K562 (cell line): Measurements from ENCODE around the gene NFATC4. TPM values are rescaled to one million over a fixed set of nuclear protein-coding genes. Genes with fewer than 3 reads are reported as not detected.

Experiments
- ATAC-seq: fragments of 200-7000 bp; cut with Tn5 transposase; 3 replicates; pipeline ENCODE4 v1.9.1; 2020; ENCODE audit warnings: moderate library complexity
- BruUV-seq: library from RNA; stranded (reverse); fragments of 400-500 nt; replicated peaks from 2 replicates; lab custom pipeline; 2021; lab: Mats Ljungman, UMichigan
- CTCF ChIA-PET: fragments of 300-600 bp; formaldehyde crosslinking; extraction: SDS; loops from one replicate; lab custom pipeline; 2021; ENCODE audit warnings: low intra/inter-chr PET ratio; lab: Yijun Ruan, JAX
- POLR2A ChIA-PET: fragments of 300-600, 350-650 bp; sonication (Branson Sonifier 250); formaldehyde crosslinking; extraction: SDS; loops from one replicate; lab custom pipeline; 2021; ENCODE audit warnings: antibody characterized with exemption, inconsistent platforms; lab: Yijun Ruan, JAX
- DNase-seq, 4 experiments: peaks; one replicate each; pipeline versions ENCODE4 v3.0.0 to v3.0.0-alpha.2; 2011 to 2018; ENCODE audit warnings: low spot score in 3 of 4, mixed read lengths in 3 of 4; ENCODE audit errors: extremely low read depth in 1 of 4
- FAIRE-seq: peaks from 2 replicates; lab custom pipeline; 2011; peaks lifted over from hg19 to GRCh38; lab: Jason Lieb, UNC
- H2AFZ ChIP-seq: 2 replicates; pipeline ENCODE4 v1.6.0; 2011; ENCODE audit warnings: low read depth, low read length, control low read depth, inconsistent platforms
- H3K27ac ChIP-seq: fragments of 200-600 bp; 3 replicates; pipeline ENCODE4 v1.8.0; 2011; ENCODE audit warnings: low read depth, mild to moderate bottlenecking, control low read depth, inconsistent platforms, low read length, moderate library complexity, mixed read lengths; ENCODE audit errors: extremely low read depth
- H3K27me3 ChIP-seq, 2 experiments: fragments of 300-600 bp in 1 of 2; 2 replicates in 1 of 2; 3 replicates in 1 of 2; pipeline versions ENCODE4 v1.6.0 to v1.8.0; 2011; ENCODE audit warnings: inconsistent platforms in 2 of 2, low read length in 2 of 2, mild to moderate bottlenecking in 1 of 2, mixed read lengths in 1 of 2, moderate library complexity in 1 of 2; ENCODE audit not compliant: control insufficient read depth in 2 of 2, insufficient read depth in 2 of 2
- H3K36me3 ChIP-seq: fragments of 300-600 bp; 3 replicates; pipeline ENCODE4 v1.8.0; 2011; ENCODE audit warnings: mild to moderate bottlenecking, low read length, inconsistent platforms; ENCODE audit not compliant: control insufficient read depth, insufficient read depth
- H3K4me1 ChIP-seq, 2 experiments: fragments of 200-600 bp in 1 of 2; replicated peaks in 1 of 2; 2 replicates in 1 of 2; 3 replicates in 1 of 2; pipeline versions ENCODE4 v1.5.1 to v1.8.0; 2011; ENCODE audit warnings: inconsistent platforms in 2 of 2, low read length in 2 of 2, mild to moderate bottlenecking in 1 of 2, mixed read lengths in 1 of 2, moderate library complexity in 1 of 2; ENCODE audit not compliant: control insufficient read depth in 2 of 2, insufficient read depth in 2 of 2
- H3K4me2 ChIP-seq: 2 replicates; pipeline ENCODE4 v1.6.1; 2011; ENCODE audit warnings: low read length, control low read depth, inconsistent platforms, mixed read lengths; ENCODE audit not compliant: insufficient read depth
- H3K4me3 ChIP-seq: fragments of 200-600 bp; sonication (generic), shearing (Covaris generic); 2 replicates; pipeline ENCODE4 v1.5.1; 2016; ENCODE audit warnings: control low read depth, inconsistent platforms
- H3K79me2 ChIP-seq: fragments of 200-600 bp; 3 replicates; pipeline ENCODE4 v1.8.0; 2011; ENCODE audit warnings: low read length, inconsistent platforms; ENCODE audit not compliant: control insufficient read depth, insufficient read depth
- H3K9ac ChIP-seq, 2 experiments: 2 replicates each; pipeline versions ENCODE4 v1.6.0 to v1.6.1; 2011; ENCODE audit warnings: low read depth in 2 of 2, low read length in 2 of 2, control low read depth in 1 of 2, inconsistent platforms in 1 of 2, mild to moderate bottlenecking in 1 of 2, mixed read lengths in 1 of 2; ENCODE audit not compliant: insufficient read depth in 1 of 2
- H3K9me1 ChIP-seq: one replicate; pipeline ENCODE4 v1.6.0; 2011; ENCODE audit warnings: inconsistent platforms, mild to moderate bottlenecking, low read length, moderate library complexity; ENCODE audit not compliant: control insufficient read depth, insufficient read depth
- H3K9me3 ChIP-seq: replicated peaks from 2 replicates; pipeline ENCODE4 v1.5.1; 2011; ENCODE audit warnings: low read depth, low read length, inconsistent platforms; ENCODE audit not compliant: control insufficient read depth, insufficient read depth
- H4K20me1 ChIP-seq: replicated peaks from 2 replicates; pipeline ENCODE4 v1.6.1; 2011; ENCODE audit warnings: low read length, inconsistent platforms, mixed read lengths; ENCODE audit not compliant: control insufficient read depth, insufficient read depth
- SRF ChIP-seq, 2 experiments: fragments of 250-450, 450-650 bp in 1 of 2; sonication (Bioruptor Pico) in 1 of 2; sonication (generic) in 1 of 2; formaldehyde crosslinking; IDR thresholded peaks; 2 replicates each; pipeline versions ENCODE4 v1.5.0 to v1.5.1; 2020 to 2022; ENCODE audit warnings: mild to moderate bottlenecking in 1 of 2, missing genetic modification reagents in 1 of 2
- ZNF224 ChIP-seq: sonication (generic); formaldehyde crosslinking; IDR thresholded peaks from 2 replicates; pipeline ENCODE4 v1.8.0; 2022; ENCODE audit warnings: mild to moderate bottlenecking, missing genetic modification reagents
- WGBS: fragments of 100-300 bp; shearing (Covaris generic); methylation state at CpG from one replicate; pipeline ENCODE4 v1.1.6; 2016; ENCODE audit warnings: low coverage, mixed read lengths; ENCODE audit not compliant: insufficient coverage; ENCODE audit errors: missing lambda C conversion rate; 5-methylcytosine and 5-hydroxymethylcytosine counted together
- in situ Hi-C: fragments of 300-500 bp; cut with MboI; formaldehyde crosslinking; loops from 4 replicates; pipeline ENCODE4 v1.15.0; 2018; ENCODE audit warnings: inconsistent platforms, mixed read lengths
- intact Hi-C: fragments of 100-400 bp; cut with micrococcal nuclease; formaldehyde crosslinking; loops from 2 replicates; pipeline ENCODE4 v1.14.2; 2022
- polyA plus RNA-seq, 8 experiments: library from polyadenylated mRNA; depleted of rRNA in 4 of 8; stranded (reverse) in 5 of 8; unstranded in 3 of 8; fragments of >200 nt; fragmentation: Nextera tagmentation in 2 of 8; fragmentation: Illumina TruSeq in 1 of 8; extraction: Ambion mirVana in 2 of 8; extraction: Trizol in 1 of 8; gene quantifications; 2 replicates each; pipeline versions ENCODE4 v1.2.1 to v1.2.3, GENCODE V29; 2011 to 2014; ENCODE audit warnings: inconsistent platforms in 1 of 8, missing spikeins in 1 of 8
- total RNA-seq, 7 experiments: library from RNA; depleted of rRNA in 6 of 7; stranded (reverse); fragments of >200 nt in 6 of 7; fragmentation: Illumina TruSeq in 2 of 7; extraction: Trizol in 2 of 7; gene quantifications; 2 replicates each; pipeline versions ENCODE4 v1.2.1 to v1.2.3, GENCODE V29; 2011 to 2021; ENCODE audit warnings: low replicate concordance in 1 of 7
- TF ChIP-seq, protein P1 (sequence below): fragments of 250-450 bp; sonication (Bioruptor Pico); IDR thresholded peaks from 2 replicates; pipeline ENCODE4 v1.5.0; 2022; ENCODE audit warnings: mild to moderate bottlenecking

NFATC4 gene
- total and polyA plus RNA-seq, 9 of the 15 experiments (the other 6 are each of a cell fraction or from before 2014, with no cell fraction given): 0.25 to 3.8 (median 0.78) TPM; not detected in 1

- H3K4me3 ChIP-seq: no peak overlapping the region
- TF ChIP-seq ZNF224 (CRISPR knock-in tag): no peak
- TF ChIP-seq, protein P1, sequence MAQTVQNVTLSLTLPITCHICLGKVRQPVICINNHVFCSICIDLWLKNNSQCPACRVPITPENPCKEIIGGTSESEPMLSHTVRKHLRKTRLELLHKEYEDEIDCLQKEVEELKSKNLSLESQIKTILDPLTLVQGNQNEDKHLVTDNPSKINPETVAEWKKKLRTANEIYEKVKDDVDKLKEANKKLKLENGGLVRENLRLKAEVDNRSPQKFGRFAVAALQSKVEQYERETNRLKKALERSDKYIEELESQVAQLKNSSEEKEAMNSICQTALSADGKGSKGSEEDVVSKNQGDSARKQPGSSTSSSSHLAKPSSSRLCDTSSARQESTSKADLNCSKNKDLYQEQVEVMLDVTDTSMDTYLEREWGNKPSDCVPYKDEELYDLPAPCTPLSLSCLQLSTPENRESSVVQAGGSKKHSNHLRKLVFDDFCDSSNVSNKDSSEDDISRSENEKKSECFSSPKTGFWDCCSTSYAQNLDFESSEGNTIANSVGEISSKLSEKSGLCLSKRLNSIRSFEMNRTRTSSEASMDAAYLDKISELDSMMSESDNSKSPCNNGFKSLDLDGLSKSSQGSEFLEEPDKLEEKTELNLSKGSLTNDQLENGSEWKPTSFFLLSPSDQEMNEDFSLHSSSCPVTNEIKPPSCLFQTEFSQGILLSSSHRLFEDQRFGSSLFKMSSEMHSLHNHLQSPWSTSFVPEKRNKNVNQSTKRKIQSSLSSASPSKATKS (CRISPR knock-in tag): no peak
- no peak for TF ChIP-seq SRF (CRISPR knock-in tag; IDR thresholded peaks at IDR 0.05)
- no peaks in the 10 kb centered on the region for H3K79me2 ChIP-seq
- H3K27ac ChIP-seq: no peak overlapping the region
- no peaks in the 10 kb centered on the region for H4K20me1 ChIP-seq
- no TSS peak for BruUV-seq
- H3K36me3 ChIP-seq: no peaks in the 10 kb centered on the region
- no peaks in the 10 kb centered on the region; the same call in 1 of the 2 replicates for H3K9me3 ChIP-seq
- peaks cover 9 to 19% of the 10 kb centered on the region in 2 experiments; a peak in 4 of 5 replicates for H3K4me1 ChIP-seq
- WGBS: 7% methylated on average over 2 of the region's 2 CpGs
- H2AFZ ChIP-seq: no peak overlapping the region
- no peaks in the 10 kb centered on the region for H3K9me1 ChIP-seq
- in situ Hi-C loops: no loop called here
- no peak overlapping the region for H3K4me2 ChIP-seq
- FAIRE-seq (no peak), ATAC-seq (no peak), DNase-seq (no peak)
- H3K27me3 ChIP-seq: no peaks in the 10 kb centered on the region
- ChIA-PET POLR2A (no interaction called here), CTCF (no interaction called here)
- H3K9ac ChIP-seq: no peak overlapping the region
- intact Hi-C loops: no loop called here
These were observed 5.6 kb upstream of the NFATC4 start for GRCh38 chr14:24362241-24362960.
